SU-DHL-6 (cell line): ENCODE results near the gene CACNA1C.

ENCODE experiments used
- H2AFZ ChIP-seq: fragments of 200-600 bp; sonication (generic); 2 replicates; pipeline ENCODE4 v1.6.1; 2014; ENCODE audit warnings: low read depth, mild to moderate bottlenecking, moderate library complexity, mixed read lengths, antibody characterized with exemption, low read length; ENCODE audit not compliant: severe bottlenecking
- H3F3A ChIP-seq: fragments of 200-600 bp; shearing (Covaris generic); 2 replicates; pipeline ENCODE4 v1.6.0; 2016; ENCODE audit warnings: antibody characterized with exemption, mild to moderate bottlenecking; ENCODE audit not compliant: insufficient read depth
- H3K27ac ChIP-seq: fragments of 200-600 bp; sonication (generic); 2 replicates; pipeline ENCODE4 v1.5.1; 2016; ENCODE audit warnings: low read depth, mild to moderate bottlenecking, low read length, moderate library complexity, mixed read lengths
- H3K27me3 ChIP-seq: fragments of 200-600 bp; sonication (generic), shearing (Covaris generic); 2 replicates; pipeline ENCODE4 v1.6.0; 2014; ENCODE audit warnings: mild to moderate bottlenecking, low read length
- H3K36me3 ChIP-seq: fragments of 200-600 bp; sonication (generic); 2 replicates; pipeline ENCODE4 v1.6.1; 2014; ENCODE audit warnings: mild to moderate bottlenecking, low read length, mixed read lengths
- H3K4me2 ChIP-seq: fragments of 300-600, 200-600 bp; shearing (Covaris generic), sonication (generic); 2 replicates; pipeline ENCODE4 v1.6.0; 2014; ENCODE audit warnings: low read length, low read depth, mild to moderate bottlenecking; ENCODE audit not compliant: poor library complexity, severe bottlenecking
- H3K4me3 ChIP-seq: fragments of 200-600 bp; sonication (generic); 2 replicates; pipeline ENCODE4 v1.5.1; 2014; ENCODE audit warnings: antibody characterized with exemption, low read length, mild to moderate bottlenecking, mixed read lengths; ENCODE audit not compliant: insufficient read depth, poor library complexity, severe bottlenecking
- H3K79me2 ChIP-seq: fragments of 200-600 bp; sonication (generic); 2 replicates; pipeline ENCODE4 v1.6.1; 2014; ENCODE audit warnings: mild to moderate bottlenecking, low read length, moderate library complexity; ENCODE audit not compliant: insufficient read depth
- H3K9ac ChIP-seq: fragments of 200-600 bp; sonication (generic); 2 replicates; pipeline ENCODE4 v1.7.0; 2014; ENCODE audit warnings: mild to moderate bottlenecking, low read length
- H3K9me2 ChIP-seq: fragments of 200-600 bp; sonication (generic); replicated peaks from 2 replicates; pipeline ENCODE4 v1.6.1; 2014; ENCODE audit warnings: low read length; ENCODE audit not compliant: insufficient read depth
- H3K9me3 ChIP-seq: fragments of 200-600 bp; sonication (generic); 2 replicates; pipeline ENCODE4 v1.6.1; 2014; ENCODE audit warnings: low read length, mixed read lengths; ENCODE audit not compliant: insufficient read depth
- H4K20me1 ChIP-seq: fragments of 200-600 bp; sonication (generic); 2 replicates; pipeline ENCODE4 v1.6.1; 2014; ENCODE audit warnings: low read depth, mild to moderate bottlenecking, antibody characterized with exemption, low read length, moderate library complexity, mixed read lengths
- EZH2phosphoT487 ChIP-seq: fragments of 200-600 bp; sonication (generic), shearing (Covaris generic); conservative IDR thresholded peaks from 2 replicates; pipeline ENCODE4 v1.6.1; 2018; ENCODE audit warnings: mild to moderate bottlenecking, antibody characterized with exemption, low read length, moderate library complexity, mixed read lengths
- TF ChIP-seq, protein P1 (sequence below): fragments of 200-600 bp; sonication (generic); IDR thresholded peaks from one replicate; pipeline ENCODE4 v1.5.1; 2017; ENCODE audit warnings: antibody characterized with exemption, mild to moderate bottlenecking, low read length, moderate library complexity; ENCODE audit not compliant: insufficient read depth, poor library complexity, severe bottlenecking

The CACNA1C gene

DNA sequence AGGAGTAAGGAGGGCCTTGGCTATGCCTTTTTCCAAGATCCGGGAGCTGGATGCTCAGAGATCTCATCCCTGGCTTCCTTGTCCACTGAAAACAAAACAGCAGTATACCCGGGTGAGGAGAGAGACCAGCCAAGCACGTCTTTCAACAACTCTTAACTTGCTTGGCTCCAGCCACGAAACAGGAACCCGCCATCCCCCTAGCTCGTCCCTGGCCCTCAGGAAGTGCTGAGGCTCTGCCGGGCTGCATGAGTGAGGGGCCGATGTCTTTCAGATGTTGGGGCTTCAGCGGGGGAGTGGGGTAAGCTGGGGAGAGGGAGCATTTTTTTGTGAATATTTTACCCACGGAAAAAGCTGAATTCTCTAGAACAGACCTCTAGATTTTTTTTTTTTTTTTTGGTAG is 231.1 kb downstream of the CACNA1C start:
- no peaks in the 10 kb centered on the region for H3K79me2 ChIP-seq
- H3K9me2 ChIP-seq, result no peaks in the 10 kb centered on the region
- no peaks in the 10 kb centered on the region for H4K20me1 ChIP-seq
- H3K27ac ChIP-seq, result peak overlapping the region; percentile 56
- peak overlapping the region; percentile 49 for H3K9ac ChIP-seq
- no peaks in the 10 kb centered on the region for H3K27me3 ChIP-seq
- H2AFZ ChIP-seq, result peak overlapping the region; percentile 68
- TF ChIP-seq, protein P1, sequence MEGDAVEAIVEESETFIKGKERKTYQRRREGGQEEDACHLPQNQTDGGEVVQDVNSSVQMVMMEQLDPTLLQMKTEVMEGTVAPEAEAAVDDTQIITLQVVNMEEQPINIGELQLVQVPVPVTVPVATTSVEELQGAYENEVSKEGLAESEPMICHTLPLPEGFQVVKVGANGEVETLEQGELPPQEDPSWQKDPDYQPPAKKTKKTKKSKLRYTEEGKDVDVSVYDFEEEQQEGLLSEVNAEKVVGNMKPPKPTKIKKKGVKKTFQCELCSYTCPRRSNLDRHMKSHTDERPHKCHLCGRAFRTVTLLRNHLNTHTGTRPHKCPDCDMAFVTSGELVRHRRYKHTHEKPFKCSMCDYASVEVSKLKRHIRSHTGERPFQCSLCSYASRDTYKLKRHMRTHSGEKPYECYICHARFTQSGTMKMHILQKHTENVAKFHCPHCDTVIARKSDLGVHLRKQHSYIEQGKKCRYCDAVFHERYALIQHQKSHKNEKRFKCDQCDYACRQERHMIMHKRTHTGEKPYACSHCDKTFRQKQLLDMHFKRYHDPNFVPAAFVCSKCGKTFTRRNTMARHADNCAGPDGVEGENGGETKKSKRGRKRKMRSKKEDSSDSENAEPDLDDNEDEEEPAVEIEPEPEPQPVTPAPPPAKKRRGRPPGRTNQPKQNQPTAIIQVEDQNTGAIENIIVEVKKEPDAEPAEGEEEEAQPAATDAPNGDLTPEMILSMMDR, result no peak
- no peak for TF ChIP-seq EZH2phosphoT487
- peak overlapping the region; percentile 45 for H3K4me2 ChIP-seq
- no peak overlapping the region for H3K4me3 ChIP-seq
- H3F3A ChIP-seq, result no peaks in the 10 kb centered on the region
- peaks cover 5% of the 10 kb centered on the region; the same call in 1 of the 2 replicates for H3K9me3 ChIP-seq
- H3K36me3 ChIP-seq, result no peaks in the 10 kb centered on the region; the same call in 1 of the 2 replicates

DNA sequence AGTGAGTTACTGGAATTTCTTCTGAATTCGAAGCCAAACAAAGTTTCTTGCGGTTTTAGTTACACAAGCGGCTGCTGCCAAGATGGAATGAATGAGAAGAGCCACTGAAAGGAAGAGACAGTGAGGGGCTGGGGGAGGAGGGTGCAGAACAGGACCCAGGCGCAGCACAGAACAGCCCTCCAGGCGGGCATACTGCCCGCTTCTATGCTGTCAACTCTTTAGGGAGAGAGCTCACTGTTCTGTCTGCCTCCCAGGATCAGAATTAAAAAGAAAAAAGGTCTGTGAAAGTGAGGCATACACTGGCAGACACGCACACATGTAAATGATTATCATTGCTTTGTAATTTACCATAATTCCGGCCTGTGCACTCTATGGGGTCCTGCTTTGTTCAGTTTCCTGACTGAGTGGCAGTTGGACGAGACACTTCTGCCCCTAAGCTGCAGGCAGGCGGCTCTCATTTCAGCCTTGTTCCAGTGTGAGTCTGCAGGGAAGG is 231.6 kb downstream of the CACNA1C start:
- H3K79me2 ChIP-seq, result no peaks in the 10 kb centered on the region
- no peak overlapping the region for H3K4me3 ChIP-seq
- no peaks in the 10 kb centered on the region for H3K27me3 ChIP-seq
- TF ChIP-seq EZH2phosphoT487, result no peak
- TF ChIP-seq, protein P1, result no peak
- peak overlapping the region; percentile 49 for H3K9ac ChIP-seq
- peaks cover 5% of the 10 kb centered on the region; the same call in 1 of the 2 replicates for H3K9me3 ChIP-seq
- H3K4me2 ChIP-seq, result peak overlapping the region; percentile 45
- H3F3A ChIP-seq, result no peaks in the 10 kb centered on the region
- H4K20me1 ChIP-seq, result no peaks in the 10 kb centered on the region
- H3K9me2 ChIP-seq, result no peaks in the 10 kb centered on the region
- no peaks in the 10 kb centered on the region; the same call in 1 of the 2 replicates for H3K36me3 ChIP-seq
- H2AFZ ChIP-seq, result peak overlapping the region; percentile 68
- H3K27ac ChIP-seq, result peak overlapping the region; percentile 56

DNA sequence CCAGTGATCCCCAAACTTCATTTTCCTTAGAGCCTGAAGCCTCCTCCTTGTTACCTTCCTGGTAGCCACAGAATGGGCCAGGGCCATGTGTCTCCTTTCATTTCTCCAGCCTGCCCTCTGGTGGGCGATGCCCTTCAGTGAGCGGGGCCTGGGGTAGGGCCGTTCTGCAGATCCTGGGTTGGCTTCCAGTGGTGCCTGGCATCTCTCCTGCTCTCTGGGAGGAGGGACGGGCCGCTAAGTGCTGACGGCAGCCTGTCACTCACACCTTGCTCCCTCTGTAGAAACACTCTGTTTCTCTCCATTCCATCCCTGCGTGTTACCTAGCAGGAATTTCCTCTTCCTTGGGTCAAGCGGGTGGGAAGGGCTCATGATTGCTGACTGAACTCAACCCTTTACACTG is 232.1 kb downstream of the CACNA1C start:
- Histone ChIP-seq H4K20me1 (no peaks in the 10 kb centered on the region), H2AFZ (peak overlapping the region; percentile 68), H3K27ac (peak overlapping the region; percentile 56), H3K27me3 (no peaks in the 10 kb centered on the region), H3K4me2 (peak overlapping the region; percentile 45), H3K9me3 (peaks cover 5% of the 10 kb centered on the region; the same call in 1 of the 2 replicates), H3F3A (no peaks in the 10 kb centered on the region), H3K79me2 (no peaks in the 10 kb centered on the region), H3K9me2 (no peaks in the 10 kb centered on the region), H3K4me3 (no peak overlapping the region), H3K9ac (peak overlapping the region; percentile 49), H3K36me3 (no peaks in the 10 kb centered on the region; the same call in 1 of the 2 replicates)
- TF ChIP-seq, protein P1, result peak; percentile 90
- no peak for TF ChIP-seq EZH2phosphoT487
